ENCODE data around the gene C8G.

DNA sequence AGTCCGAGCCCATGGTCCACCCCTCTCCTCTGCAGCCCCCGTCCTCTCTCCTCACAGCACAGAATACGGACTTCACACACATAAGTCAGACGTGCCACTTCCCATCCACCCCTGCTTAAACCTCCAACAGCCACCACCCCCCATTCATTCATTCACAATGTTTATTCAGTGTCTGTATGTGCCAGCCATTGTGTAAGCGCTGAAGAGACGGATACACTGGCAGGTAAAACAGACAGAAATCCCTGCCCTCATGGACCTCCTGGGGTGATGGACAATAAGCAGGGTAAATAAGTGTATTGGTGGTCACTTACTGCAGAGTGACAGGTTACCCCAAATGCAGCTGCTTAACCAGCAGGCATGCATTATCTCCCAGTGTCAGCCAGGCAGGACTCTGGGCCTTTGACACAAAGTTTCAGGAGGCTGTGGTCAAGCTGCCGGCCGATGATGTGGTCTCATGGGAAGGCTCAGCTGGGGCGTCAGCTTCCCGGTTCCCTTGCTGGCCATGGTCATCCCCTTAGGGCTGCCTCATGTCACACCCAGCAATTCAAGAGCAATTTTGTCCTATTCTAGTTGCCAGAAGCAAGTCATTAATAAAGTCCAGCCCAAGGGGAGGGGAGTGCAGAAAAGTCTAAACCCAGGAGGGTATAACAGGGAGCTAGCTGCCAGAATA lies 45.3 kb downstream of the C8G start:
- no peak for TF ChIP-seq CTCF (IDR thresholded peaks at IDR 0.05)
- TF ChIP-seq POLR2AphosphoS5 (IDR thresholded peaks at IDR 0.05) = no peak
- TF ChIP-seq EP300 (IDR thresholded peaks at IDR 0.05) = no peak
